ENCODE data around the gene PDE4B. TPM values are rescaled to one million over a fixed set of nuclear protein-coding genes. Genes with fewer than 3 reads are reported as not detected.
A peak's percentile ranks its signal among the peaks of the same experiment; 100 is the strongest.

Gene PDE4B
- total RNA-seq, 1 donor from 2014 or later, result 1.2 TPM

GRCh38 chr1:66359815-66360214, 567.1 kb downstream of the PDE4B start:
- H2AFZ ChIP-seq (replicated peaks), result no peak overlapping the region
- no peaks in the 10 kb centered on the region for H3K9me3 Mint-ChIP-seq
- no peak overlapping the region for H3K4me3 Mint-ChIP-seq
- peaks cover 34% of the 10 kb centered on the region for H3K36me3 Mint-ChIP-seq
- H3K27ac Mint-ChIP-seq, result no peak overlapping the region
- no peak overlapping the region for H3K9ac ChIP-seq
- H3F3A ChIP-seq (ENCODE audit: low read depth), result peaks cover 8% of the 10 kb centered on the region
- H3K27ac ChIP-seq, result no peak overlapping the region
- H3K27me3 Mint-ChIP-seq (ENCODE audit: insufficient read depth, low read depth), result no peaks in the 10 kb centered on the region
- peaks cover 23% of the 10 kb centered on the region for H3K4me1 ChIP-seq
- H4K20me1 ChIP-seq (ENCODE audit: low read depth), result no peaks in the 10 kb centered on the region
- no peaks in the 10 kb centered on the region for H3K79me2 ChIP-seq (ENCODE audit: low read depth)
- no peak for DNase-seq (ENCODE audit: low spot score)
- H3K36me3 ChIP-seq, result no peaks in the 10 kb centered on the region
- no peaks in the 10 kb centered on the region for H3K9me3 ChIP-seq (ENCODE audit: low read depth)
- TF ChIP-seq EZH2 (IDR thresholded peaks at IDR 0.05) (no peak), EZH2phosphoT487 (IDR thresholded peaks at IDR 0.05) (no peak)
- TF ChIP-seq, protein P1, sequence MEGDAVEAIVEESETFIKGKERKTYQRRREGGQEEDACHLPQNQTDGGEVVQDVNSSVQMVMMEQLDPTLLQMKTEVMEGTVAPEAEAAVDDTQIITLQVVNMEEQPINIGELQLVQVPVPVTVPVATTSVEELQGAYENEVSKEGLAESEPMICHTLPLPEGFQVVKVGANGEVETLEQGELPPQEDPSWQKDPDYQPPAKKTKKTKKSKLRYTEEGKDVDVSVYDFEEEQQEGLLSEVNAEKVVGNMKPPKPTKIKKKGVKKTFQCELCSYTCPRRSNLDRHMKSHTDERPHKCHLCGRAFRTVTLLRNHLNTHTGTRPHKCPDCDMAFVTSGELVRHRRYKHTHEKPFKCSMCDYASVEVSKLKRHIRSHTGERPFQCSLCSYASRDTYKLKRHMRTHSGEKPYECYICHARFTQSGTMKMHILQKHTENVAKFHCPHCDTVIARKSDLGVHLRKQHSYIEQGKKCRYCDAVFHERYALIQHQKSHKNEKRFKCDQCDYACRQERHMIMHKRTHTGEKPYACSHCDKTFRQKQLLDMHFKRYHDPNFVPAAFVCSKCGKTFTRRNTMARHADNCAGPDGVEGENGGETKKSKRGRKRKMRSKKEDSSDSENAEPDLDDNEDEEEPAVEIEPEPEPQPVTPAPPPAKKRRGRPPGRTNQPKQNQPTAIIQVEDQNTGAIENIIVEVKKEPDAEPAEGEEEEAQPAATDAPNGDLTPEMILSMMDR (IDR thresholded peaks at IDR 0.05), result no peak
- H3K4me2 ChIP-seq, result no peak overlapping the region
- no peak overlapping the region for H3K4me3 ChIP-seq
- peaks cover 42% of the 10 kb centered on the region for H3K4me1 Mint-ChIP-seq
- no peaks in the 10 kb centered on the region for H3K27me3 ChIP-seq

GRCh38 chr1:66360285-66360724, 567.6 kb downstream of the PDE4B start:
- no peak for DNase-seq (ENCODE audit: low spot score)
- Histone ChIP-seq H3F3A (ENCODE audit: low read depth) (peaks cover 8% of the 10 kb centered on the region), H3K36me3 (no peaks in the 10 kb centered on the region), H2AFZ (replicated peaks) (peak overlapping the region; percentile 32), H3K27ac (no peak overlapping the region), H3K9me3 (ENCODE audit: low read depth) (no peaks in the 10 kb centered on the region), H3K9ac (no peak overlapping the region), H3K79me2 (ENCODE audit: low read depth) (no peaks in the 10 kb centered on the region), H3K4me2 (no peak overlapping the region), H3K4me3 (no peak overlapping the region), H3K4me1 (peaks cover 18% of the 10 kb centered on the region), H3K27me3 (no peaks in the 10 kb centered on the region), H4K20me1 (ENCODE audit: low read depth) (no peaks in the 10 kb centered on the region)
- peaks cover 39% of the 10 kb centered on the region for H3K36me3 Mint-ChIP-seq
- peaks cover 42% of the 10 kb centered on the region for H3K4me1 Mint-ChIP-seq
- H3K4me3 Mint-ChIP-seq, result no peak overlapping the region
- TF ChIP-seq, protein P1 (IDR thresholded peaks at IDR 0.05), result peak; percentile 25
- TF ChIP-seq EZH2phosphoT487 (IDR thresholded peaks at IDR 0.05), result no peak
- no peaks in the 10 kb centered on the region for H3K27me3 Mint-ChIP-seq (ENCODE audit: insufficient read depth, low read depth)
- H3K27ac Mint-ChIP-seq, result peak overlapping the region; percentile 48
- no peaks in the 10 kb centered on the region for H3K9me3 Mint-ChIP-seq

- no peak overlapping the region for H2AFZ ChIP-seq (replicated peaks)
- H3K9me3 Mint-ChIP-seq, result no peaks in the 10 kb centered on the region
Observed at GRCh38 chr1:66364578-66365391, 572.1 kb downstream of the PDE4B start.

More at GRCh38 chr1:66364578-66365391, 572.1 kb downstream of the PDE4B start:
- Mint-ChIP-seq H3K27me3 (ENCODE audit: insufficient read depth, low read depth) (no peaks in the 10 kb centered on the region), H3K4me3 (no peak overlapping the region), H3K27ac (no peak overlapping the region), H3K36me3 (peaks cover 57% of the 10 kb centered on the region), H3K4me1 (peaks cover 6% of the 10 kb centered on the region)
- Histone ChIP-seq H3K79me2 (ENCODE audit: low read depth) (no peaks in the 10 kb centered on the region), H3K4me2 (no peak overlapping the region), H4K20me1 (ENCODE audit: low read depth) (no peaks in the 10 kb centered on the region), H3K9ac (no peak overlapping the region), H3K27ac (no peak overlapping the region), H3K27me3 (no peaks in the 10 kb centered on the region), H3K4me1 (no peaks in the 10 kb centered on the region), H3K36me3 (no peaks in the 10 kb centered on the region), H3F3A (ENCODE audit: low read depth) (no peaks in the 10 kb centered on the region), H3K4me3 (no peak overlapping the region), H3K9me3 (ENCODE audit: low read depth) (no peaks in the 10 kb centered on the region)
- no peak for DNase-seq (ENCODE audit: low spot score)
- TF ChIP-seq EZH2 (IDR thresholded peaks at IDR 0.05) (no peak), EZH2phosphoT487 (IDR thresholded peaks at IDR 0.05) (no peak)
- TF ChIP-seq, protein P1 (IDR thresholded peaks at IDR 0.05), result no peak
